Mesodermal cell (in vitro differentiated cells): ENCODE data around the gene CSTPP1.
A peak's percentile ranks its signal among the peaks of the same experiment; 100 is the strongest.
"Not testable (repeated sequence)": the region's sequence is repeated elsewhere in the genome, so short reads cannot be mapped to it uniquely, and the experiment has no call there.

ENCODE experiments used
- H3K27ac ChIP-seq: 2 replicates; pipeline ENCODE4 v1.7.0; 2013; ENCODE audit warnings: mild to moderate bottlenecking, low read depth, low read length, moderate library complexity; ENCODE audit not compliant: severe bottlenecking
- H3K36me3 ChIP-seq: 2 replicates; pipeline ENCODE4 v1.7.1; 2013; ENCODE audit warnings: mild to moderate bottlenecking, low read length, moderate library complexity; ENCODE audit not compliant: control insufficient read depth, insufficient read depth
- H3K4me1 ChIP-seq: one replicate; pipeline ENCODE4 v1.7.1; 2013; ENCODE audit warnings: mild to moderate bottlenecking, low read length; ENCODE audit not compliant: insufficient read depth, control insufficient read depth, poor library complexity, severe bottlenecking
- H3K4me3 ChIP-seq: 2 replicates; pipeline ENCODE4 v1.7.0; 2013; ENCODE audit warnings: low read length, control low read depth, mild to moderate bottlenecking; ENCODE audit not compliant: insufficient read depth, poor library complexity, severe bottlenecking; ENCODE audit errors: extremely low read depth
- H3K9me3 ChIP-seq: 2 replicates; pipeline ENCODE4 v1.7.1; 2013; ENCODE audit warnings: mild to moderate bottlenecking, low read length, moderate library complexity; ENCODE audit not compliant: control insufficient read depth
- WGBS, 2 experiments: methylation state at CpG; one replicate each; pipeline ENCODE4 v1.1.5; 2013; ENCODE audit warnings: missing lambda C conversion rate in 2 of 2; ENCODE audit not compliant: insufficient coverage in 2 of 2; 5-methylcytosine and 5-hydroxymethylcytosine counted together

CSTPP1 gene

DNA sequence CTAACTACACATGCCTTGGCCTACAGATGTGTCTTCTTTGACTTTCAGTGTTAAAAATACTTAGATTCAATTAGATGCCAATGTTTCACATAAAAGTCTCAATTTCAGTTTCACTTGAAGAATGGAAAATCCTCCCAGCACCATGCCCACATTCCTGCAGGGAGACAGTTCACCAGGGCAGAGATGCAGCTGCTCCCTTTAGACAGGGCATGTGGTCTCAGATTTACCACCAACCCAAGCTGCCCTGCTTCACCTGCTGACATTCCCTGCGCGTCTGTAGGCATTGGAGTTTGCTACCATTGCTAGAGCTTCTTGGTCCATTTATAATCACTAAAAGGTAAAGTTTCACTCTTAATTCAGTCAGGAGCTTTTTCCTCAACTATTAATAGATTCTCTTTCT is 126.2 kb downstream of the CSTPP1 start:
- no peaks in the 10 kb centered on the region for H3K9me3 ChIP-seq
- H3K36me3 ChIP-seq, result no peaks in the 10 kb centered on the region
- no peak overlapping the region for H3K4me3 ChIP-seq
- WGBS, 2 experiments, result 83% methylated on average over 2 of the region's 2 CpGs; no CpG with 5 or more reads in 1 of the 2 experiments
- H3K4me1 ChIP-seq, result peaks cover 16% of the 10 kb centered on the region
- no peak overlapping the region for H3K27ac ChIP-seq

- Histone ChIP-seq H3K4me1 (peaks cover 21% of the 10 kb centered on the region), H3K9me3 (no peaks in the 10 kb centered on the region), H3K4me3 (no peak overlapping the region), H3K36me3 (no peaks in the 10 kb centered on the region), H3K27ac (no peak overlapping the region)
- 42 to 44% methylated on average over 2 of the region's 4 CpGs for WGBS, 2 experiments
Measured at GRCh38 chr11:47067401-47067800, 130.8 kb downstream of the CSTPP1 start.

DNA sequence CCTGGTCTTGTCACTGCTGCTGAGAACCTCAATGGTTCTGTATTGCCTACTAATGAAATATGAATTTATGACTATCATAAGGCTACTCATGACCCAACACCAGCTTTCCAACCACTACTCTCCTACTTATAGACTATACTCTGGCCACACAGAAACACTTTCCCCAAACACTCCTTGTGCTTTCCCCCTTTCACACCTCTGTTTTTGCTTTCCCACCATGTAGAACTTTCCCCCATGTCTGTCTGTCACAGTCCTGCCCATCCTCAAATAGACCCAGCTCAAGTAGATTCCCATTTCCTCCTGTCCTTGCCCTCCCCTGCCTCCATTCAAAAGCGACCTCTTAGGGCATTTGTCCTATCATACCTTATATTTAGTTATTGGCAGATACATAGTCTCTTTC is 134.2 kb downstream of the CSTPP1 start:
- Histone ChIP-seq H3K27ac (no peak overlapping the region), H3K36me3 (no peaks in the 10 kb centered on the region), H3K9me3 (no peaks in the 10 kb centered on the region), H3K4me1 (peaks cover 24% of the 10 kb centered on the region), H3K4me3 (no peak overlapping the region)
- WGBS, 2 experiments, result no CpG with 5 or more reads among the region's 1 CpG

GRCh38 chr11:47071341-47071740 is 134.8 kb downstream of the CSTPP1 start:
- Histone ChIP-seq H3K4me1 (peaks cover 24% of the 10 kb centered on the region), H3K27ac (no peak overlapping the region), H3K36me3 (no peaks in the 10 kb centered on the region), H3K9me3 (no peaks in the 10 kb centered on the region), H3K4me3 (no peak overlapping the region)
- 82 to 100% methylated on average over 1 to 2 of the region's 3 CpGs for WGBS, 2 experiments

DNA sequence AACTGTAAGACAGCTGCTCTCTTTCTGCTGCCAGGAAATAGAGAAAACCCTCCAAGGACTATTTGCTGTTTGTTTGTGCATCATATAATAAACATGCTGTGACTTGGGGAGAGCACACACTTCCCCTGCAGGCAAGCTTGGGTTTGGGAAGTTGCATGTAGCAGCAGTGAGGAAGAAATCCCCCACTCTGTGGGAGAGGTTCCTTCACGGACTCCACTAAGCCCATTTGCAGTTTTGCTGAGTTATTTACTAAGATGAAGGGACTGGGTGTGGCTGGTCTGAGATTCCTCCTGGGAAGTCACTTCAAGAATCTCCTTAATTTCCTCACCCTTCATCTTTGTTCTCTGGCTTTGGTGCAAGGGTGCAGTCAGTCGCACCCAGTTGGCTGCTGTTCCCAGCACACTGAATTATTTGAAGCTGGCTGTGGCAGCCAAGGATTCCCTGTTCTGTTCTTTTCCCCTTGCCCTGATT is 135.3 kb downstream of the CSTPP1 start:
- Histone ChIP-seq H3K4me1 (peaks cover 24% of the 10 kb centered on the region), H3K27ac (peak overlapping the region; percentile 42), H3K36me3 (no peaks in the 10 kb centered on the region), H3K9me3 (no peaks in the 10 kb centered on the region), H3K4me3 (no peak overlapping the region)
- 60 to 67% methylated on average over 1 of the region's 2 CpGs for WGBS, 2 experiments

- no peaks in the 10 kb centered on the region for H3K9me3 ChIP-seq
- no peak overlapping the region for H3K4me3 ChIP-seq
- 89 to 95% methylated on average over 6 to 7 of the region's 7 CpGs for WGBS, 2 experiments
- peaks cover 3% of the 10 kb centered on the region for H3K36me3 ChIP-seq
- no peak overlapping the region for H3K27ac ChIP-seq
- H3K4me1 ChIP-seq, result no peaks in the 10 kb centered on the region
Measured at GRCh38 chr11:47078751-47079521, 142.4 kb downstream of the CSTPP1 start.

GRCh38 chr11:47080775-47081174 is 144.2 kb downstream of the CSTPP1 start:
- WGBS, 2 experiments, result 100% methylated on average over 1 of the region's 1 CpG
- H3K27ac ChIP-seq, H3K36me3 ChIP-seq, H3K9me3 ChIP-seq, H3K4me1 ChIP-seq, H3K4me3 ChIP-seq: not testable (repeated sequence)

GRCh38 chr11:47083913-47084312 is 147.4 kb downstream of the CSTPP1 start:
- H3K27ac ChIP-seq, result no peak overlapping the region
- H3K4me1 ChIP-seq, result no peaks in the 10 kb centered on the region
- H3K36me3 ChIP-seq, result peaks cover 3% of the 10 kb centered on the region
- H3K9me3 ChIP-seq, result no peaks in the 10 kb centered on the region
- no peak overlapping the region for H3K4me3 ChIP-seq

- no peak overlapping the region for H3K27ac ChIP-seq
Measured at GRCh38 chr11:47087801-47088200, 151.2 kb downstream of the CSTPP1 start.

DNA sequence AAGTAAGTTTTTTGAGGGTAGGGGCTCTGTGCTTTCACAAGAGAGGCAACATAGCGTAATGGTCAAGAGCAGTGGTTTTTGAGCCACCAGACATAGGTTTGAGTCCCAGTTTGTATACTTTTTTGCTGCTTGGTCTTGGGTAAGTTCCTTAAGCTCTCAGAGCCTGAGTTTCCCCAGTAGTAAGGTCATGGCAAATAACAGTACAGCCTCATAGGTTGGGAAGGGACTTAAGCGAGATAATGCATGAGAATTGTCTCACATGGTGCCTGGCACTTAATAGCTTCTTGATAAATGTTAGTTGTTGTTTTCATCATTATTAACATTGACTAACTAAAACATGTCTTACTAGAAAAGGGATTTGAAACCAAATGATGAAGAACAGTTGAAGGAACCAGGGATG is 157.0 kb downstream of the CSTPP1 start:
- no peak overlapping the region for H3K27ac ChIP-seq
- H3K36me3 ChIP-seq, result no peaks in the 10 kb centered on the region
- H3K4me3 ChIP-seq, result no peak overlapping the region
- no peaks in the 10 kb centered on the region for H3K4me1 ChIP-seq
- WGBS, 2 experiments, result 100% methylated on average over 1 of the region's 2 CpGs; no CpG with 5 or more reads in 1 of the 2 experiments
- H3K9me3 ChIP-seq, result no peaks in the 10 kb centered on the region

More at GRCh38 chr11:47087801-47088200, 151.2 kb downstream of the CSTPP1 start:
- Histone ChIP-seq H3K9me3 (no peaks in the 10 kb centered on the region), H3K4me3 (no peak overlapping the region), H3K4me1 (no peaks in the 10 kb centered on the region), H3K36me3 (no peaks in the 10 kb centered on the region)
- WGBS, 2 experiments, result 78 to 89% methylated on average over 1 of the region's 3 CpGs

- 100% methylated on average over 1 of the region's 22 CpGs; no CpG with 5 or more reads in 1 of the 2 experiments for WGBS, 2 experiments
- H3K9me3 ChIP-seq, H3K27ac ChIP-seq, H3K36me3 ChIP-seq, H3K4me3 ChIP-seq, H3K4me1 ChIP-seq: not testable (repeated sequence)
Measured at GRCh38 chr11:47096871-47097270, 160.3 kb downstream of the CSTPP1 start.
